Caco-2 (cell line): ENCODE data around the gene SOS1. TPM values are rescaled to one million over a fixed set of nuclear protein-coding genes. Genes with fewer than 3 reads are reported as not detected.
A peak's percentile ranks its signal among the peaks of the same experiment; 100 is the strongest.

Experiments used
- BruUV-seq: library from RNA; stranded (reverse); fragments of 400-500 nt; replicated peaks from 2 replicates; lab custom pipeline; 2021; lab: Mats Ljungman, UMichigan
- CTCF ChIA-PET: fragments of 300-600 bp; sonication (Branson Sonifier 250); formaldehyde crosslinking; loops from one replicate; lab custom pipeline; 2022; ENCODE audit warnings: antibody characterized with exemption; lab: Charles Lee
- POLR2A ChIA-PET: fragments of 300-600 bp; sonication (Branson Sonifier 250); formaldehyde crosslinking; loops from one replicate; lab custom pipeline; 2022; ENCODE audit warnings: antibody characterized with exemption; lab: Charles Lee
- DNase-seq, 2 experiments: peaks; one replicate each; pipeline versions ENCODE4 v3.0.0 to v3.0.0-alpha.2; 2020 to 2022
- H3K27me3 ChIP-seq: replicated peaks from 2 replicates; pipeline ENCODE4 v1.6.0; 2011; ENCODE audit warnings: low read length; ENCODE audit not compliant: control insufficient read depth, insufficient read depth
- H3K36me3 ChIP-seq: 2 replicates; pipeline ENCODE4 v1.5.1; 2011; ENCODE audit warnings: low read length; ENCODE audit not compliant: control insufficient read depth, insufficient read depth
- H3K4me1 ChIP-seq: fragments of 250-450 bp; sonication (Bioruptor Pico); 2 replicates; pipeline ENCODE4 v1.5.1; 2020; ENCODE audit warnings: mild to moderate bottlenecking
- H3K4me3 ChIP-seq: 2 replicates; pipeline ENCODE4 v1.5.1; 2011; ENCODE audit warnings: low read depth, mild to moderate bottlenecking, control low read depth, low read length
- H3K9me3 ChIP-seq: fragments of 250-450 bp; sonication (Bioruptor Pico); 2 replicates; pipeline ENCODE4 v1.5.1; 2020; ENCODE audit warnings: mild to moderate bottlenecking, moderate library complexity
- H3K27ac Mint-ChIP-seq: one replicate; pipeline ENCODE4 v1.8.0; 2022; ENCODE audit warnings: mixed read lengths; ENCODE audit not compliant: unreplicated experiment
- H3K27me3 Mint-ChIP-seq: one replicate; pipeline ENCODE4 v1.8.0; 2022; ENCODE audit warnings: mixed read lengths; ENCODE audit not compliant: insufficient read depth, unreplicated experiment
- H3K36me3 Mint-ChIP-seq: one replicate; pipeline ENCODE4 v1.8.0; 2022; ENCODE audit warnings: mild to moderate bottlenecking, mixed read lengths; ENCODE audit not compliant: insufficient read depth, unreplicated experiment
- H3K4me1 Mint-ChIP-seq: one replicate; pipeline ENCODE4 v1.8.0; 2022; ENCODE audit warnings: low read depth, mixed read lengths; ENCODE audit not compliant: unreplicated experiment
- H3K4me3 Mint-ChIP-seq: one replicate; pipeline ENCODE4 v1.8.0; 2022; ENCODE audit warnings: mild to moderate bottlenecking, moderate library complexity, mixed read lengths; ENCODE audit not compliant: unreplicated experiment
- H3K9me3 Mint-ChIP-seq: one replicate; pipeline ENCODE4 v1.8.0; 2022; ENCODE audit warnings: mixed read lengths; ENCODE audit not compliant: unreplicated experiment
- CTCF ChIP-seq, 2 experiments: fragments of 200-600 bp in 1 of 2; IDR thresholded peaks; 1 replicate in 1 of 2; 2 replicates in 1 of 2; pipeline versions ENCODE4 v1.5.1 to v1.8.0; 2011 to 2022; ENCODE audit warnings: antibody characterized with exemption in 1 of 2, control low read depth in 1 of 2, inconsistent platforms in 1 of 2, low read depth in 1 of 2, low read length in 1 of 2, mild to moderate bottlenecking in 1 of 2, moderate library complexity in 1 of 2; ENCODE audit not compliant: insufficient read depth in 1 of 2, severe bottlenecking in 1 of 2, unreplicated experiment in 1 of 2
- intact Hi-C: fragments of 100-400 bp; cut with micrococcal nuclease; formaldehyde crosslinking; loops from one replicate; pipeline ENCODE4 v1.10.0; 2022; ENCODE audit not compliant: unreplicated experiment
- total RNA-seq: library from RNA; stranded (reverse); gene quantifications from 2 replicates; pipeline ENCODE4 v1.2.3, GENCODE V29; 2022

SOS1 gene
- total RNA-seq, 1 experiment from 2014 or later = 49.7 TPM

- no peaks in the 10 kb centered on the region for H3K36me3 ChIP-seq
- Mint-ChIP-seq H3K36me3 (peaks cover 7% of the 10 kb centered on the region), H3K4me1 (no peaks in the 10 kb centered on the region), H3K9me3 (no peaks in the 10 kb centered on the region), H3K4me3 (no peak overlapping the region), H3K27ac (no peak overlapping the region), H3K27me3 (no peaks in the 10 kb centered on the region)
- intact Hi-C loops = loop anchor here (10.0 kb wide), 1 partner anchor 184 kb away; no protein-coding TSS in a partner anchor
- no peak for DNase-seq
- peaks cover 7% of the 10 kb centered on the region for H3K4me1 ChIP-seq
- no peak overlapping the region for H3K4me3 ChIP-seq
- ChIA-PET POLR2A (no interaction called here), CTCF (no interaction called here)
- TF ChIP-seq CTCF (IDR thresholded peaks at IDR 0.05; ENCODE audit: insufficient read depth in 1 of 2, low read depth in 1 of 2, low read length in 1 of 2, severe bottlenecking in 1 of 2, unreplicated experiment in 1 of 2) = no peak
- no peaks in the 10 kb centered on the region for H3K9me3 ChIP-seq
- no peaks in the 10 kb centered on the region for H3K27me3 ChIP-seq
- BruUV-seq = no TSS peak
Observed at GRCh38 chr2:39128919-39129391, 8.1 kb upstream of the SOS1 start.

- H3K36me3 ChIP-seq = no peaks in the 10 kb centered on the region
- no peak for TF ChIP-seq CTCF (IDR thresholded peaks at IDR 0.05; ENCODE audit: insufficient read depth in 1 of 2, low read depth in 1 of 2, low read length in 1 of 2, severe bottlenecking in 1 of 2, unreplicated experiment in 1 of 2)
- BruUV-seq = no TSS peak
- ChIA-PET CTCF (no interaction called here), POLR2A (interaction anchor here (0.5 kb wide), 1 partner anchor 106 kb away, joined by 4 read pairs; no protein-coding TSS in a partner anchor)
- H3K4me1 Mint-ChIP-seq = peaks cover 4% of the 10 kb centered on the region
- intact Hi-C loops = loop anchor here (10.0 kb wide), 1 partner anchor 183 kb away; no protein-coding TSS in a partner anchor
- H3K27me3 Mint-ChIP-seq = no peaks in the 10 kb centered on the region
- no peak overlapping the region for H3K27ac Mint-ChIP-seq
- peaks cover 15% of the 10 kb centered on the region for H3K36me3 Mint-ChIP-seq
- H3K4me1 ChIP-seq = peaks cover 9% of the 10 kb centered on the region
- H3K4me3 Mint-ChIP-seq = no peak overlapping the region
- DNase-seq = no peak
- H3K9me3 Mint-ChIP-seq = no peaks in the 10 kb centered on the region
- no peaks in the 10 kb centered on the region for H3K27me3 ChIP-seq
- H3K9me3 ChIP-seq = no peaks in the 10 kb centered on the region
- H3K4me3 ChIP-seq = no peak overlapping the region
Observed at GRCh38 chr2:39127973-39128372, 7.1 kb upstream of the SOS1 start.

- H3K9me3 Mint-ChIP-seq = no peaks in the 10 kb centered on the region
- CTCF ChIA-PET = interaction anchor here (0.7 to 2.3 kb wide), 7 partner anchors 41 to 469 kb away, joined by 3 to 30 read pairs (median 4); no protein-coding TSS in a partner anchor
- H3K4me3 Mint-ChIP-seq = peak overlapping the region; percentile 91
- TF ChIP-seq CTCF (IDR thresholded peaks at IDR 0.05; ENCODE audit: insufficient read depth in 1 of 2, low read depth in 1 of 2, low read length in 1 of 2, severe bottlenecking in 1 of 2, unreplicated experiment in 1 of 2) = peak in 1 of 2 experiments; percentile 6
- Histone ChIP-seq H3K4me3 (peak overlapping the region; percentile 70), H3K4me1 (peaks cover 22% of the 10 kb centered on the region), H3K36me3 (no peaks in the 10 kb centered on the region), H3K27me3 (no peaks in the 10 kb centered on the region), H3K9me3 (no peaks in the 10 kb centered on the region)
- H3K4me1 Mint-ChIP-seq = peaks cover 9% of the 10 kb centered on the region
- intact Hi-C loops = loop anchor here (1.0 to 10.0 kb wide), 6 partner anchors 56 to 522 kb away; partner anchors contain the start of gene HNRNPLL
- no peaks in the 10 kb centered on the region for H3K27me3 Mint-ChIP-seq
- BruUV-seq = no TSS peak
- POLR2A ChIA-PET = interaction anchor here (0.6 to 1.6 kb wide), 5 partner anchors 13 to 313 kb away, joined by 3 to 6 read pairs (median 3); no protein-coding TSS in a partner anchor
- peak overlapping the region; percentile 92 for H3K27ac Mint-ChIP-seq
- peaks cover 28% of the 10 kb centered on the region for H3K36me3 Mint-ChIP-seq
- no peak for DNase-seq
Observed at GRCh38 chr2:39124746-39125057, 3.9 kb upstream of the SOS1 start.
